T-helper 1 cell treated with Interleukin-12 subunit alpha and Interleukin-12 subunit beta and Interleukin-4 antibody, amounts not matched to agents 30 ng/mL and 1 ng/mL, for 36 hours (primary cell): ENCODE data around the gene HDAC10. TPM values are rescaled to one million over a fixed set of nuclear protein-coding genes. Genes with fewer than 3 reads are reported as not detected.

ENCODE experiments used
- intact Hi-C: fragments of 100-400 bp; cut with micrococcal nuclease; formaldehyde crosslinking; loops from one replicate; pipeline ENCODE4 v1.15.1; 2024
- total RNA-seq: library from RNA; stranded (reverse); gene quantifications from 2 replicates; pipeline ENCODE4 v1.2.3, GENCODE V29; 2022

The HDAC10 gene
- total RNA-seq, 1 donor from 2014 or later, result 91.9 TPM

DNA sequence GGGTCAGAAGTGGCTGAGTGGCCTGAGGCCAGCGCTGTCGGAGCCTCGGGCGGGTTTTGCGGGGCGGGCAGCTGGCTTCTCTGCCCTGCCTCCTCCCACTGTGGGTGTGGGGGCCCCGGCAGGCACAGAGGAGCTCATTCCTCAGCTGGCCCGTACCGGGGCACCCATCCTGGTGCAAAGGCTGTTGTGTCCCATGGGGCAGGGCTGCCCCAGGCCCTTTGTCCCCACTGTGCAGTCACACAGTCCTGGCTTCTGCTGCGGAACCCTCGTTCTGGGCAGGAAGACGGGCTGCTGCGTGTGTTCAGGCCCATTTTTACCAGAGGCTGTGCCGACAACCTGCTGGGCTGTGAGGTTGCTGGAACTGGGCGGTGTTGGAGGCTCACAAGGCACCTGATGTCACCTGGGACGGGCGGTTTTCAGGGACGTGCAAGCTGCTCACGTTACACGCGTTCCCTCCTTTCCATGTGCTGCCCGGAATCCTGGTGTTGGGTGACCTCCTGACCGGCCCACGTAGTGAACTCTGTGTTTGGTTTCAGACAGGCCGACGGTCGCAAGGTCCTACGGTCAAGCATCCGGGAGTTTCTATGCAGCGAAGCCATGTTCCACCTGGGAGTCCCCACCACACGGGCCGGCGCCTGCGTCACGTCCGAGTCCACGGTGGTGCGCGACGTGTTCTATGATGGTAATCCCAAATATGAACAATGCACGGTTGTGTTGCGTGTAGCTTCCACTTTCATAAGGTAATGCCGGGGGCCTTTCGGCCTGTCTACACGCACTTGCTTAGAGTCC, 45.1 kb downstream of the HDAC10 start:
- intact Hi-C loops, result no loop called here

DNA sequence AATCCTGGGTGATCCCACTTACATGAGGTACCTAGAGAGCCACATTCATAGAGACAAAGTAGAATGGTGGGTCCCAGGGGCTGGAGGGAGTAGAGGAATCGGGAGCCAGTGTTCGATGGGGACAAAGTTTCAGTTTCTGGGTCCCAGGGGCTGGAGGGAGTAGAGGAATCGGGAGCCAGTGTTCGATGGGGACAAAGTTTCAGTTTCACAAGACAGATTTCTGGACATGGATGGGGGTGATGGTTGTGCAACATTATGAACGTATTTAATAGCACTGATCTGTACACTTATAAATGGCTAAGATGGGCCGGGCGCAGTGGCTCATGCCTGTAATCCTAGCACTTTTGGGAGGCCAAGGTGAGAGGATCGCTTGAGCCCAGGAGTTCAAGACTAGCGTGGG, 46.1 kb downstream of the HDAC10 start:
- intact Hi-C loops, result loop anchor here (5.0 kb wide), 3 partner anchors 233 to 438 kb away; no protein-coding TSS in a partner anchor

DNA sequence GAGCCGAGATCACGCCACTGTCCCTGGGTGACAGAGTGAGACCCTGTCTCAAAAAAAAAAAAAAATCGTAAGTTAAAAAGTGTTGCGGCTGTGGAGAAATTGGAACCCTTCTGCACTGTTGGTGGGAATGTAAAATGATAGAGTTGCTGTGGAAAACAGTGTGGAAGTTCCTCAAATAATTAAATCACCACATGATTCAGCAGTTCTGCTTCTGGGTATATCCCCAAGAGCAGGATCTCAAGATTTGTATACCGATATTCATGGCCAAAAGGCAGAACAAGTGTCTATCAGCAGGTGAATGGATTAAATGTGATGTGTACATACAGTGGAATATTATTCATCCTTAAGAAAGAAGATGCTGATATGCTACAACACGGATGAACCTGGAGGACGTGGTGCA, 46.5 kb downstream of the HDAC10 start:
- intact Hi-C loops, result loop anchor here (5.0 kb wide), 3 partner anchors 232 to 437 kb away; no protein-coding TSS in a partner anchor

DNA sequence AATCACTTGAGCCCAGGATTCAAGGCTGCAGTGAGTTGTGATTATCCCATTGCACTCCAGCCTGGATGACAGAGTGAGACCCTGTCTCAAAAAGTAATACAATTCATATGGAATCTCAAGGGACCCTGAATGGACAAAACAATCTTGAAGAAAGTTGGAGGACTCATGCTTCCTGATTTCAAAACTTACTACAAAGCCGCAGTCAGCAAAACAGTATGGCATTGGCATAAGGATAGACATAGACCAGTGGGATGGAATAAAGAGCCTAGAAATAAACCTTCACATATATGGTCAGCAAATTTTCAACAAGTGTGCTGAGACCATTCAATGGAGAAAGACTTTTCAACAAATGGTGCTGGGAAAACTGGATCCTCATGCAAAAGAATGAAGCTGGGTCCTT, 47.8 kb downstream of the HDAC10 start:
- intact Hi-C loops, result loop anchor here (5.0 kb wide), 3 partner anchors 231 to 436 kb away; no protein-coding TSS in a partner anchor

DNA sequence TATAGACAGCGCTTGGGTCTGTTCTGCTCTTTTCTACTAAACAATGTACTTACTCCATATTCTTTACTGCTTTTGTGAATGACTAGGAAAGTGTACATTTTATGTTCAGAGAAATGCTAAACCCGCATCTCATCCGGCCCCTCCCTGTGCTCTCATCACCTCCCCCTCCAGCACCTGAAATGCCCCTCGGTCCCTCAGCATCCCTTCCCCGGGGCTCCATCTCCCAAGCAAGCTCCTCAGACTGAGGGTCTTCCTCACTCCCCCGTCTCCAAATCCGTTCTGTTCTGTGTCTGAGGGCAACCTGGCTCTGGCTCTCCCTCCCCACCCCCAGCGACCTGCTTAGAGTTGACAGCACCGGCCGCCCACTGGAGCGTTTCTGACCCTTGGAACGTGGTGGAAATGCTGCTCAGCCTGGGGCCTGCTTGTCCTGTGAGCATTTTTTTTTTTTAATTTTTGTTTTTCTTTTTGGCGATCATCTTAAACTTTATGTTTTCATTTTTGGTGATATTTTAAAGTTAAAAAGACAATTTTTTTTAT, 48.9 kb downstream of the HDAC10 start:
- intact Hi-C loops, result loop anchor here (5.0 kb wide), 3 partner anchors 230 to 435 kb away; no protein-coding TSS in a partner anchor

DNA sequence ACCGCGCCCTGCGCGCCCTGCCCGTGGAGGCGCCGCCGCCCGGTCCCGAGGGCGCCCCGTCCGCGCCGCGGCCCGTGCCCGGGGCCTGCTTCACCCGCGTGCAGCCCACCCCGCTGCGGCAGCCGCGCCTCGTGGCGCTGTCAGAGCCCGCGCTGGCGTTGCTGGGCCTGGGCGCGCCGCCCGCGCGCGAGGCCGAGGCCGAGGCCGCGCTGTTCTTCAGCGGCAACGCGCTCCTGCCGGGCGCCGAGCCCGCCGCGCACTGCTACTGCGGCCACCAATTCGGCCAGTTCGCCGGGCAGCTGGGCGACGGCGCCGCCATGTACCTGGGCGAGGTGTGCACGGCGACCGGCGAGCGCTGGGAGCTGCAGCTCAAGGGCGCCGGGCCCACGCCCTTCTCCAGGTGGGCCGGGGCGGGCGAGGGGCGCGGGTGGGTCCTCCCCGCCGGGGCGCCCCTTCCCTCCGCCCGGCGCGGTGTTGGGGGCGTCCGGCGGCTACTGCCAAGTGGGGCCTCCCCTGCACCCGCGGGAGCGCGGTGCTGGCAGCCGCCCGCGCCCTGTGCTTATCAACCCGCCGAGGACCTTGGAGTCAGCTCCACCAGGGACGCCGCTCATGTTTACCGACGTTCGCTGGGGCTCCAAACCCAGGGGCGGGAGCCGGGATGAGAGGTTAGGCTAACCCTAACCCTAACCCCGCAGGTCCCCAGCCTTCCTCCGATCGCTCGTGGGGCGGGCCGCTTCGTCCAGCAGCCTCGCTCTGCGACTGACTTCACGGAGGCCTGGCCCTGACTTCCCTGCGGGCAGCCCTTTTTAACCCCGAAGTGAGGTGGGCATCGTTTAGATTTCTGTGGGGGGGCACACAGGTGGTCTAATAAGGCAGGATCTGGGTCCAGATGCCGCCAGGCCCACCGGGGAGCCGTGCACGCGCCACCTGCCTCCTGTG, 49.6 kb downstream of the HDAC10 start:
- intact Hi-C loops, result loop anchor here (1.0 to 5.0 kb wide), 7 partner anchors 17 to 434 kb away; partner anchors contain the start of genes MAPK11, TRABD and TUBGCP6

DNA sequence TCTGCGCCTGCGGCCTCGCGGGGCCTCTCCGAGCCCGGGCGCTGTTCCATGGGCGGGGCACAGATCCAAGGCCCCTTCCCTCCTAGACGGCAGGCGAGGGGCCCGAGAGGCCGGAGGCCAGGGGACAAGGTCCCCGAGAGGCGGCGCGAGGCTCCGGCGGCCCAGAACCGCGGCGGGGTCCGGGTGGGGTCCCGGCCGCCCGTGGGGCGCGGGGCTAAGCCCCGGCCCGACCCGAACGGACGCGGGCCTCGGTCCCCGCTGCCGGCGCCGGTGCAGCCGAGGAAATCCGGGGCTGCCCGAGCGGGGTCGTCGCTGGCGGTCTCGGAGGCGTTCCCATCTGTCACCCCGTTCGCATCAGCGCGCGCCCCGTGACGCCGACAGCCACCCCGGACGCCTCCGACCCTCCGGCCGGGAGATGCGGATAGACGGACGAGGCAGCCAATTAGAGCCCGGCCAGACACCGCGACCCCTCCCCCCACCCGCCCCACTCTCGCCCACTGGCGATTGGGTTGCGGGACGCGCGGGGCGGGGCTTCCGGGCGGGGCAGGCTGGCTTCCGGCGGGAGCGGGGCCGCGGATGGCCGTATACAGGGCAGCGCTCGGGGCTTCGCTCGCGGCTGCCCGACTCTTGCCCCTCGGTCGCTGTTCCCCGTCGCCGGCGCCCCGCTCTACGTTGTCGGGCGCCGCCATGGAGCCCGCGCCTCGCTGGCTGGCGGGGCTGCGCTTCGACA, 50.4 kb downstream of the HDAC10 start, which contains the start of gene SELENOO:
TSS of gene SELENOO (plus strand) at position 551 of the 730 bp plus-strand sequence. CDS start at position 577, 26 bp downstream.
- intact Hi-C loops, result loop anchor here (1.0 to 5.0 kb wide), 8 partner anchors 10 to 433 kb away; partner anchors contain the start of genes MAPK11, TRABD and TUBGCP6

DNA sequence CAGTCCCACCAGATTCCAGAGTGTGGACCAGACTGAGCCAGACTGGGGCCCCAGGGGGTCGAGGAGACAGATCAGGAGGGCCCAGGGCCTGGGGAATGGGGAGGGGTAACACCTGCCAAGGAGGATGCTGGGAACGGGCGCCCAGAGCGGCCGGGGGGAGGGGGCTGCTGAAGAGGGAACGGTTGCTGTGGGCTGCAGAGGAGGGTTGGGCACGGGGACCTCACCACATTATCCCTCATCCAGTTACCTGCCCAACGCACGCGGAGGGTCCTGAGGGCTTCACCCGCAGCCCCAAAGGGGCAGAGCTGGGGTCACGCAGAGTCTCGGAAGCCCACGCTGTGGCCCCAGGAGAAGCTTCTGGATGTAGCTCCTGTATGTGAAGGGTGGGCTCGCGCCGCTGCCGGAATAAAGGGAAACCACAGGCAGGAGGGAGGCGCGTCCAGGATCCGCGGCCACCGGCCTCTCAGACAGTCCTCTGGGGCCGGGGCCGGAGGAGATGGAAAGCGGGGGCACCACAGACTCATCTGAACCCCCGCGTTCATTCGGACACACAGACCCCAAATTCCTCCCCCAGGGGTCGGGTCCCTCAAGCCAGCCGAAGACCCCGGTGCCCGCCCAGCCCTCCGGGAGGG, 51.1 kb downstream of the HDAC10 start:
- intact Hi-C loops, result loop anchor here (1.0 to 5.0 kb wide), 7 partner anchors 10 to 433 kb away; partner anchors contain the start of genes TRABD and TUBGCP6

DNA sequence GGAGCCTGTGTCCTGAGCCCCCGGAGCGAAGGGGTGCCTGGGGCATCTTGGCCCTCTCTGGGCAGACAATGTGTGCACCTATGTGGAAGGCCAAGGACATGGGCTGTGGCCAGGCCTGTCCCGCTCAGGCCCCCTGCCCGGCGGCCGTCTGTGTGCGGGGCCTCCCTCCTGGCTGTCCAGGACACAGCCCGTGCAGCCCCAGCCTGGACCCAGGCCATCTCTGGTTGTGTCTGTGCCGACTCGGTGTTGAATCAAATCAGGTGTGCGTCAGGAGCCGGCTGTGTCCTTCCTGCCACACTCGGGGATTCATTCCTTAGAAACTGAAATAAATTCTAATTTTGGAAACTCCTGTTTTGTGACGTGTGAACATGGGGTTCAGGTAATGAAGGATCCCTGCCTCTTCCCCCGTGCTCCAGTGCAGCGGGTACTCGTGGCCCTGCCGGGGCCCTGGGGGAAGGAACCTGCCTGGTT, 51.8 kb downstream of the HDAC10 start:
- intact Hi-C loops, result no loop called here

DNA sequence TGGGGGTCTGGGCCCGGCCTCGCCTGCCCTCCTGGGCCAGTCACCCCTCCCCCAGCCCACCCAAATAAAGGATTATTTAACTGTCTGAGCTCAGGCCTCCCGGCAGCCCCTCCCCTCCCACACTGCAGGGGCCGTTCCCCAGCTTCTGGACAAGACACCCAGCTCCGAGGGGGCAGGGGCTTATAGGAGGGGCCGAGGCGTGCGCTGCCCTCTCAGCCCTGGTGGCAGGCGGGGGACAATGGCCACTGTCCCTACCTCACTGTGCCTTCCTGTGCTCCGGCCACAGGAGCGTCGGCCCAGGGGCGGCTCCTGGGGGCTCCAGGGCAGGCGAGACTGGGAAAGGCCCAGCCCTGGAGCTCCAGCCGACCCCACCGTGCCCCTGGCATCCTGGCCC, 52.4 kb downstream of the HDAC10 start:
- intact Hi-C loops, result no loop called here

DNA sequence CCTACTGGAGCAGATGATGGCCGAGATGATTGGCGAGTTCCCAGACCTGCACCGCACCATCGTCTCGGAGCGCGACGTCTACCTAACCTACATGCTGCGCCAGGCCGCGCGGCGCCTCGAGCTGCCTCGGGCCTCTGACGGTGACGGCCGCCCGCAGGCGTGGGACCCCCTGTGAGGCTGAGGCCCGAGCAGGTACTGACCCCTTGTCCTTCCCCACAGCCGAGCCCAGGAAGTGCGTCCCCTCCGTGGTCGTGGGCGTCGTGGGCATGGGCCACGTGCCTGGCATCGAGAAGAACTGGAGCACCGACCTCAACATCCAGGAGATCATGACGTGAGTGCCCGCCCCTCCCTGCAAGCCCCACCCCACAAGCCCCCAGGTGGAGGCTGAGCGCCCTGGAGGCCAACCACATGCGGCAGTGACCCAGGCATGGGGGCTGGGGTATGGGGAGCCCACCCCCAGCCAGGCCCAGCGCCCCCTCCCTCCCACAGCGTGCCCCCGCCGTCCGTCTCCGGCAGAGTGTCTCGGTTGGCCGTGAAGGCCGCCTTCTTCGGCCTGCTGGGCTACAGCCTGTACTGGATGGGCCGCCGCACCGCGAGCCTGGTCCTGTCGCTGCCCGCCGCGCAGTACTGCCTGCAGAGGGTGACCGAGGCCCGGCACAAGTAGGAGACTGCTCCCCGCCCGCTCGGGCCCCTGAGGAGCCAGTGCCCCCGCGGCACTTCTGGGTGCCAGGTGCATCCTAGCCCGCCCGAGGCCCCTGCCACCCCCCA, 53.0 kb downstream of the HDAC10 start:
- intact Hi-C loops, result no loop called here

DNA sequence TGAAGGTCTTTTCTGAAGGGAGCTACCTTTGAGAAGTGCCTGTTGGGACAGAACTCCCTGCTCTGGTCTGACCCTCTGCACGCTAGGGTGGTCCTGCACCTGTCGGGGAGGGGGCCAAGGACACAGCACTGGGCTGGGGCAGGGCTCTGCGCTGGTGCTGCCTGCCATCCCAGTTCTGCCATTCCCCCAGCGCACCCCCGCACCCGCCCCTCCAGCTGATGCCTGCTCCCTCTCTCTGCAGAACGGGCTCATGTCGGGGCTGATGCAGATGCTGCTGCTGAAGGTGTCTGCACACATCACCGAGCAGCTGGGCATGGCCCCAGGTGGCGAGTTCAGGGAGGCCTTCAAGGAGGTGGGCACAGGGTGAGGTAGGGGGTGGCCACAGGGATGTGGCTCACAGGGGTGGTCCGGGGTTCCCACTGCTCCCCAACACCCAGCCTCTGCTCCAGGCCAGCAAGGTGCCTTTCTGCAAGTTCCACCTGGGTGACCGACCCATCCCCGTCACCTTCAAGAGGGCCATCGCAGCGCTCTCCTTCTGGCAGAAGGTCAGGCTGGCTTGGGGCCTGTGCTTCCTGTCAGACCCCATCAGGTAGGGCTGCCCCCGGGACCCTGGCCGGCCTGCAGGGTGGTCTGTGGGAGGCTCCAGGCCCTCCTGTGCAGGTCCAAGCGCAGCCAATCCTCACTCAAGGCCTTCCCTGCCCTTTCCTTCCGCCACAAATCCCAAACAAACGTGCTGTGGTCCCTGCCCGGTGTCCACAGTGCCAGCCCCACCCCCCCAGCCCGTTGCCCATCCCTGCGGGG, 53.9 kb downstream of the HDAC10 start:
- intact Hi-C loops, result no loop called here

DNA sequence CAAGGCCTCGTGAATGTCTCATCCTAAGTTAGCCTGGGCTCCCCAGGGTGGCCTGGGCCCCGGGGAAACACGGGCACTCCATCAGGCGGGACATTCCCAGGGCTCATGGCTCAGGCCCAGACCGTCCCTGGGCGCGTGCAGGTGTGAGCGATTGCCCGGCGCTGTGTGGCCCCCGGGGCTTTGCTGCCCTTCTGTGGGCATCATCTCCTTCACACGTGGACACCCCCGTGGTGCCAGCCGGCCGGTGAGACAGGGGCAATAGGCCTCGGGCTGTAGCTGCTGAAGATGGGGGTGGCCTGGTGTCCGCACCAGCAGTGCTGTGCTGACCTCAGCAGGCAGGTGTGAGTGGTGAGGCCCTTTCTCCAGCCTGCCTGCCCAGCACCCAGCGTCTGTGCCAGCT, 54.8 kb downstream of the HDAC10 start:
- intact Hi-C loops, result no loop called here

Other genes starting within 250 kb of the HDAC10 start
- gene IL17REL, start 238.5 kb downstream of the HDAC10 start, total RNA-seq, result 0.07 TPM in 1 of 2 replicates, not detected in the other
- not detected in 2 replicates for gene TTLL8, start 193.0 kb downstream of the HDAC10 start, total RNA-seq
- 0.39 and 0.59 TPM in 2 replicates for gene MLC1, start 165.8 kb downstream of the HDAC10 start, total RNA-seq
- not detected in 2 replicates for gene MOV10L1, start 161.3 kb downstream of the HDAC10 start, total RNA-seq
- gene PANX2, start 80.5 kb downstream of the HDAC10 start, total RNA-seq, result 0.24 and 0.37 TPM in 2 replicates
- gene TRABD, start 65.4 kb downstream of the HDAC10 start, total RNA-seq, result 124 TPM in 2 replicates
- 24.2 and 25.2 TPM in 2 replicates for gene SELENOO, start 50.3 kb downstream of the HDAC10 start, total RNA-seq
- gene TUBGCP6, start 6.2 kb downstream of the HDAC10 start, total RNA-seq, result 65.9 and 68.8 TPM in 2 replicates
- gene MAPK12, start 10.4 kb upstream of the HDAC10 start, total RNA-seq, result 7.7 and 8.8 TPM in 2 replicates
- 29.0 and 33.2 TPM in 2 replicates for gene MAPK11, start 19.1 kb upstream of the HDAC10 start, total RNA-seq
- gene PLXNB2, start 56.4 kb upstream of the HDAC10 start, total RNA-seq, result 18.3 and 20.8 TPM in 2 replicates
- 2.8 and 2.9 TPM in 2 replicates for gene DENND6B, start 75.7 kb upstream of the HDAC10 start, total RNA-seq
- 60.8 and 64.6 TPM in 2 replicates for gene PPP6R2, start 92.1 kb upstream of the HDAC10 start, total RNA-seq
- 175 and 181 TPM in 2 replicates for gene SBF1, start 223.8 kb upstream of the HDAC10 start, total RNA-seq
- gene ADM2, start 230.3 kb upstream of the HDAC10 start, total RNA-seq, result 4.5 and 6.2 TPM in 2 replicates
- gene MIOX, start 235.6 kb upstream of the HDAC10 start, total RNA-seq, result 0.32 TPM in 1 of 2 replicates, not detected in the other